Measurements from ENCODE around the gene VAX1.

DNA sequence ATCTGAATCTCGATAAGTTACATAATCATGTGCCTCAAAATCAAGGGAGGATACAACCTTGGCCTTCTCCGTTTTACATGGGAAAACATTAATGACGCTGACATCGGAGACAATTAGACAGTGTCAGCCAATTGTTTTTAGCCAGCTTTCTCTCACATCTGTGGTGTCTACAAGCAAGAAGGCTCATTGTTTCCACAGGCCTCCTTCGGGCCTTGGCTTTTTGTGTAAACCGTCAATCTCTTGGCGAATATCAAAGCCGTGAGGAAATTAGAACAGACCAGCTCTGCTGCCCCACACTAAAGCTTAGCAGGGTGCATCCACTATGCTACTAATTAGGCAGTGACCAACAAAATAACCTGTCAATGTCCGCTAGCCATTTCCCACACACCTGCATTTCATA lies 43.2 kb downstream of the VAX1 start:
- TF ChIP-seq, protein P1, sequence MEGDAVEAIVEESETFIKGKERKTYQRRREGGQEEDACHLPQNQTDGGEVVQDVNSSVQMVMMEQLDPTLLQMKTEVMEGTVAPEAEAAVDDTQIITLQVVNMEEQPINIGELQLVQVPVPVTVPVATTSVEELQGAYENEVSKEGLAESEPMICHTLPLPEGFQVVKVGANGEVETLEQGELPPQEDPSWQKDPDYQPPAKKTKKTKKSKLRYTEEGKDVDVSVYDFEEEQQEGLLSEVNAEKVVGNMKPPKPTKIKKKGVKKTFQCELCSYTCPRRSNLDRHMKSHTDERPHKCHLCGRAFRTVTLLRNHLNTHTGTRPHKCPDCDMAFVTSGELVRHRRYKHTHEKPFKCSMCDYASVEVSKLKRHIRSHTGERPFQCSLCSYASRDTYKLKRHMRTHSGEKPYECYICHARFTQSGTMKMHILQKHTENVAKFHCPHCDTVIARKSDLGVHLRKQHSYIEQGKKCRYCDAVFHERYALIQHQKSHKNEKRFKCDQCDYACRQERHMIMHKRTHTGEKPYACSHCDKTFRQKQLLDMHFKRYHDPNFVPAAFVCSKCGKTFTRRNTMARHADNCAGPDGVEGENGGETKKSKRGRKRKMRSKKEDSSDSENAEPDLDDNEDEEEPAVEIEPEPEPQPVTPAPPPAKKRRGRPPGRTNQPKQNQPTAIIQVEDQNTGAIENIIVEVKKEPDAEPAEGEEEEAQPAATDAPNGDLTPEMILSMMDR (IDR thresholded peaks at IDR 0.05; ENCODE audit: extremely low read depth in 1 of 2, insufficient read depth in 1 of 2, low read depth in 1 of 2, low read length in 2 of 2): no peak
- no peak for TF ChIP-seq POLR2AphosphoS5 (IDR thresholded peaks at IDR 0.05; ENCODE audit: insufficient read depth, low read depth, low read length)
- no peak for TF ChIP-seq EZH2 (IDR thresholded peaks at IDR 0.05; ENCODE audit: borderline replicate concordance, low read depth, low read length, severe bottlenecking)
- TF ChIP-seq POLR2A (IDR thresholded peaks at IDR 0.05; ENCODE audit: low read depth, low read length): no peak
- TF ChIP-seq FOS (IDR thresholded peaks at IDR 0.05; ENCODE audit: borderline replicate concordance, insufficient read depth, low read length): no peak
